K562 (cell line): ENCODE results near the gene CNNM4. TPM values are rescaled to one million over a fixed set of nuclear protein-coding genes. Genes with fewer than 3 reads are reported as not detected.

Source experiments
- ETS1 ChIP-seq: conservative IDR thresholded peaks from 2 replicates; pipeline ENCODE4 v1.6.1; 2011; ENCODE audit warnings: low read depth, mild to moderate bottlenecking, low read length; ENCODE audit not compliant: control insufficient read depth
- HDAC3 ChIP-seq: fragments of 450-650 bp; IDR thresholded peaks from 2 replicates; pipeline ENCODE4 v1.6.1; 2018; ENCODE audit warnings: borderline replicate concordance, mild to moderate bottlenecking, moderate library complexity; ENCODE audit not compliant: partially characterized antibody
- ILK ChIP-seq: fragments of 450-650 bp; IDR thresholded peaks from 2 replicates; pipeline ENCODE4 v1.6.1; 2016; ENCODE audit warnings: missing genetic modification characterization, low read depth, mild to moderate bottlenecking, missing compliant biosample characterization, moderate library complexity, borderline replicate concordance
- NFRKB ChIP-seq: fragments of 450-650 bp; IDR thresholded peaks from 2 replicates; pipeline ENCODE4 v1.6.1; 2016; ENCODE audit warnings: low read depth
- RNF2 ChIP-seq: sonication (generic); IDR thresholded peaks from 2 replicates; pipeline ENCODE4 v1.6.1; 2016
- ZNF253 ChIP-seq: fragments of 250-450 bp; sonication (Bioruptor Pico); conservative IDR thresholded peaks from 2 replicates; pipeline ENCODE4 v1.6.1; 2021; ENCODE audit warnings: mild to moderate bottlenecking
- ZNF347 ChIP-seq: fragments of 450-650 bp; formaldehyde crosslinking; IDR thresholded peaks from 2 replicates; pipeline ENCODE4 v1.4.0; 2020; ENCODE audit warnings: low read depth, mild to moderate bottlenecking, moderate library complexity
- polyA plus RNA-seq, 8 experiments: library from polyadenylated mRNA; depleted of rRNA in 4 of 8; stranded (reverse) in 5 of 8; unstranded in 3 of 8; fragments of >200 nt; fragmentation: Nextera tagmentation in 2 of 8; fragmentation: Illumina TruSeq in 1 of 8; extraction: Ambion mirVana in 2 of 8; extraction: Trizol in 1 of 8; gene quantifications; 2 replicates each; pipeline versions ENCODE4 v1.2.1 to v1.2.3, GENCODE V29; 2011 to 2014; ENCODE audit warnings: inconsistent platforms in 1 of 8, missing spikeins in 1 of 8
- total RNA-seq, 7 experiments: library from RNA; depleted of rRNA in 6 of 7; stranded (reverse); fragments of >200 nt in 6 of 7; fragmentation: Illumina TruSeq in 2 of 7; extraction: Trizol in 2 of 7; gene quantifications; 2 replicates each; pipeline versions ENCODE4 v1.2.1 to v1.2.3, GENCODE V29; 2011 to 2021; ENCODE audit warnings: low replicate concordance in 1 of 7
- TF ChIP-seq, protein P1 (sequence below): fragments of 250-450 bp; sonication (Bioruptor Pico); IDR thresholded peaks from 2 replicates; pipeline ENCODE4 v1.5.0; 2021

CNNM4 gene
- total and polyA plus RNA-seq, 9 of the 15 experiments (the other 6 are each of a cell fraction or from before 2014, with no cell fraction given): 0.96 to 6.3 (median 2.8) TPM

- peak; percentile 67; the same call in 1 of the 2 replicates for TF ChIP-seq ETS1
- no peak for TF ChIP-seq RNF2
- TF ChIP-seq, protein P1, sequence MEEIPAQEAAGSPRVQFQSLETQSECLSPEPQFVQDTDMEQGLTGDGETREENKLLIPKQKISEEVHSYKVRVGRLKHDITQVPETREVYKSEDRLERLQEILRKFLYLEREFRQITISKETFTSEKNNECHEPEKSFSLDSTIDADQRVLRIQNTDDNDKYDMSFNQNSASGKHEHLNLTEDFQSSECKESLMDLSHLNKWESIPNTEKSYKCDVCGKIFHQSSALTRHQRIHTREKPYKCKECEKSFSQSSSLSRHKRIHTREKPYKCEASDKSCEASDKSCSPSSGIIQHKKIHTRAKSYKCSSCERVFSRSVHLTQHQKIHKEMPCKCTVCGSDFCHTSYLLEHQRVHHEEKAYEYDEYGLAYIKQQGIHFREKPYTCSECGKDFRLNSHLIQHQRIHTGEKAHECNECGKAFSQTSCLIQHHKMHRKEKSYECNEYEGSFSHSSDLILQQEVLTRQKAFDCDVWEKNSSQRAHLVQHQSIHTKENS (CRISPR knock-in tag): no peak
- TF ChIP-seq NFRKB: no peak
- no peak for TF ChIP-seq ILK
- no peak for TF ChIP-seq HDAC3
- TF ChIP-seq ZNF253 (CRISPR knock-in tag): no peak
- no peak for TF ChIP-seq ZNF347
- TF ChIP-seq, all 486 proteins: peak for 110
Measured at GRCh38 chr2:96816127-96816835, 55.6 kb downstream of the CNNM4 start, which contains the start of gene CNNM3 (continued).
